Stimulated activated CD4-positive, alpha-beta T cell treated with anti-CD3 and anti-CD28 coated beads, Interleukin-15, amount 100 ng/mL, for 48 hours (primary cell): ENCODE measurements around the gene HOOK2.
A peak's percentile ranks its signal among the peaks of the same experiment; 100 is the strongest.
"Not testable (repeated sequence)": the region's sequence is repeated elsewhere in the genome, so short reads cannot be mapped to it uniquely, and the experiment has no call there.

ENCODE experiments used
- DNase-seq, 2 donors: peaks; one replicate each; pipeline ENCODE4 v3.0.0-alpha.2; 2020; ENCODE audit warnings: low read depth in 2 of 2

The HOOK2 gene, protein sequence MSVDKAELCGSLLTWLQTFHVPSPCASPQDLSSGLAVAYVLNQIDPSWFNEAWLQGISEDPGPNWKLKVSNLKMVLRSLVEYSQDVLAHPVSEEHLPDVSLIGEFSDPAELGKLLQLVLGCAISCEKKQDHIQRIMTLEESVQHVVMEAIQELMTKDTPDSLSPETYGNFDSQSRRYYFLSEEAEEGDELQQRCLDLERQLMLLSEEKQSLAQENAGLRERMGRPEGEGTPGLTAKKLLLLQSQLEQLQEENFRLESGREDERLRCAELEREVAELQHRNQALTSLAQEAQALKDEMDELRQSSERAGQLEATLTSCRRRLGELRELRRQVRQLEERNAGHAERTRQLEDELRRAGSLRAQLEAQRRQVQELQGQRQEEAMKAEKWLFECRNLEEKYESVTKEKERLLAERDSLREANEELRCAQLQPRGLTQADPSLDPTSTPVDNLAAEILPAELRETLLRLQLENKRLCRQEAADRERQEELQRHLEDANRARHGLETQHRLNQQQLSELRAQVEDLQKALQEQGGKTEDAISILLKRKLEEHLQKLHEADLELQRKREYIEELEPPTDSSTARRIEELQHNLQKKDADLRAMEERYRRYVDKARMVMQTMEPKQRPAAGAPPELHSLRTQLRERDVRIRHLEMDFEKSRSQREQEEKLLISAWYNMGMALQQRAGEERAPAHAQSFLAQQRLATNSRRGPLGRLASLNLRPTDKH

GRCh38 chr19:12774588-12775555 lies at the start of gene HOOK2:
TSS of gene HOOK2 (minus strand) at chr19:12775552. CDS start at chr19:12775449, 103 bp downstream.
- no peak for DNase-seq

GRCh38 chr19:12821761-12822160 lies 46.4 kb upstream of the HOOK2 start:
- no peak for DNase-seq

- not testable (repeated sequence) for DNase-seq
These were observed 42.5 kb upstream of the HOOK2 start for GRCh38 chr19:12817810-12818209.

DNA sequence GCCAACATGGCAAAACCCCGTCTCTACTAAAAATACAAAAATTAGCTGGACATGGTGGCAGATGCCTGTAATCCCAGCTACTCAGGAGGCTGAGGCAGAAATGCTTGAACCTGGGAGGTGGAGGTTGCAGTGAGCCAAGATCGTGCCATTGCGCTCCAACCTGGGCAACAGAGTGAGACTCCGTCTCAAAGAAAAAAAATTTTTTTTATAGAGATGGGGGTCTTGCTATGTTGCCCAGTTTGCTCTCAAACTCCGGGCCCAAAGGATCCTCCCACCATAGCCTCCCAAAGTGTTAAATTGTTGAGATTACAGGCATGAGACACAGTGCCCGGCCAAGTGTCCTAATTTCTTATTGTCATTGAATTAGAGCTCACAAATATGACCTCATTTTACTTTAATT lies 41.8 kb upstream of the HOOK2 start:
- DNase-seq, result not testable (repeated sequence)

DNA sequence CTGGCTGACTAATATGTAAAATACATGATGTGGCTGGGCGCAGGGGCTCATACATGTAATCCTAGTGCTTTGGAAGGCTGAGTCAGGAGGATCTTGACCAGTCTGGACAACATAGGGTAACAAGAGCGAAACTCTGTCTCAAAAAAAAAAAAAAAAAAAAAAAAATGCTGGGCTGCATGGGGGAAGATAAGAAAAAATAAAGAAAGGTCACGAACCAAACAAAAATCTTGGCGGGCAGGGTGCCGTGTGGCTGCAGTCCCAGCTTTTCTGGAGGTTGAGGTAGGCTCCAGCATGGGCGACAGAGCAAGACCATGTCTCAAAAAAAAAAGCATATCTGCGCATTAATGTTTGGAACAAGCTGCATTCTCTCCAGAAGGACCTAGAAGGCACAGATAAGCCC lies 39.7 kb upstream of the HOOK2 start:
- no peak for DNase-seq

DNA sequence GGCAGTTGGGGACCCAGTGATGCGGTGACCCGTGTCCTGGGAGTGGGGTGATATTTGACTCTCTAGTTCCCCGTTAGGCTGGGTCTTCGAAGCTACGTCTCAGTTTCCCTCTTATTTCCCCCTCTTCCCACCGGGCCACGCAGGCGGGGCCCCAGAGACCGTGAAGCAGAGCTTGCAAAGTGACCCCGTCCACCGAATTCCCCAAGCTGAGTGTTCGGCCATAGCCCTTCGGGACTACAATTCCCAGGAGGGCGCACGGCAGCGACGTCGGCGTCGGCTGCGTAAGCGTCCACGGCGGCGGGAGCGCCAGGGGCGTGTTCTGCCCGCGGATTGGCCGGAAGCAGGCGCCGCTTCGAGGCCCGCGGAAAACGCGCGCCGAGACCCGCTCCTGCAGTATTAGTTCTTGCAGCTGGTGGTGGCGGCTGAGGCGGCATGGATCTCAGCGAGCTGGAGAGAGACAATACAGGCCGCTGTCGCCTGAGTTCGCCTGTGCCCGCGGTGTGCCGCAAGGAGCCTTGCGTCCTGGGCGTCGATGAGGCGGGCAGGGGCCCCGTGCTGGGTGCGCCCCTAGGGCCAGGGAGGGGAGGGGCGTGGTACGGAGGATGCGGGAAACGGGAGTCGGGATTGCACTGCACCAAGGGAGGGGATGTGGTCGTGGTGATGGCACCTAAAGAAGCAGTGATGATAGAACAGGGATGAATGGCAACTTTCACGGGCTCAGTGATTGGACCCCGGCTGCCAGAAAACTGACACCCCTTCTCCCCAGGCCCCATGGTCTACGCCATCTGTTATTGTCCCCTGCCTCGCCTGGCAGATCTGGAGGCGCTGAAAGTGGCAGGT lies 31.1 kb upstream of the HOOK2 start, which contains the start of gene RNASEH2A:
TSS of gene RNASEH2A (plus strand) at position 343 of the 840 bp plus-strand sequence. CDS start at position 433, 90 bp downstream.
- DNase-seq, result peak; percentile 81 to 89

- no peak for DNase-seq
These were observed 28.7 kb upstream of the HOOK2 start for GRCh38 chr19:12804051-12804450.

- no peak for DNase-seq
These were observed 27.1 kb upstream of the HOOK2 start for GRCh38 chr19:12802267-12803106.

DNA sequence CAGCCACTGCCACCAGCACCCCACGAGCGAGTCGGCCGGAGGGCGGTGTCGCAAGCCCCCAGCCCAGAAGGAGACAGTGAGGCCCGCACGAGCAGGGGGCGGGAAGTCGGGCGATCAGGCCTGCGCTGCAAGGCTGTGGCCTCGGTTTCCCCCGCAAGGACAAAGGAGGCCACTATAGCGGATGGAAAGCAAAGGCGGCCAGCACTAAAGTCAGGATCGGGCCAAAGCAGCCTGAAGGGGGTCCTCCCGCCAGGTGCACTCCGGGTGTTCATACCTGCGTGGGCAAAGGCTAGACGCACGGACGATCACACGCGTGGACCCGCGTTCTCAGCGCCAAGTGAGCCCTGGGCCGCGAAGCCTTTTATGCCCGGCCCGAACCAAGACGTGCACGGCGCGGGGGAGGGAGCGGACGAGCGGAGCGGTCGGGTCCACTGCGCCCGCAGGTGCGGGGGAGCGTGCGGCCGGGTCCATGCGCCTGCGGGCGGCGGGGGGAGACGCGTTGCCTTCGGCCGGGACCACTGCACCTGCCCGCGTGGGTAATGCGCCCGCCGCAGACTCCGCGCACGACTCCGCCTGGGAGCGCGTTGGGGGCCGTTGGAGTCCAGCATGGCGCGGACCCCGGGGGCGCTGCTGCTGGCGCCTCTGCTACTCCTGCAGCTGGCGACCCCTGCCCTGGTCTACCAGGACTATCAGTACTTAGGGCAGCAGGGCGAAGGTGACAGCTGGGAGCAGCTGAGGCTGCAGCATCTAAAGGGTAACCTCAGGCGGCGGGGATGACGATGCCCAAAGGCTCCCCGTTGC lies 26.3 kb upstream of the HOOK2 start, which contains the start of the genes PRDX2 and THSD8:
TSS of gene PRDX2 (minus strand) at position 335 of the 801 bp plus-strand sequence. CDS start 539 bp downstream, outside the sequence.
TSS of gene THSD8 (plus strand) at position 604 of the 801 bp plus-strand sequence. CDS start at position 607, 3 bp downstream.
- DNase-seq, result peak; percentile 64 to 74

- DNase-seq, result no peak
These were observed 25.6 kb upstream of the HOOK2 start for GRCh38 chr19:12800923-12801465.

DNA sequence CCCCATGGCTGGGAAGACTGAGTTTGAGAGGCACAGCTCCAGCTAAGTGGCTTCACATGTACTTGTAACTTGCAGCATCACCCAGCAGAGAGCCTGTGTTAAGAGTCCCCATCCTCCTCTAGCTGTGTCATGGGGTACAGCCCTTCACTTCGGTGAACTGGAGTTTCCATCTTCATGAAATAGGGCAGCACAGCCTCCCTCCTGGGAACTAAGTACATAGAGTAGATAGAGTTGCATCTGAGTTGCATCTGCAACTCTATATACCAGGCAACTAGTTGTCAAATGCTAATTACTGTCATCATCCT lies 25.1 kb upstream of the HOOK2 start:
- no peak for DNase-seq

GRCh38 chr19:12799742-12800465 lies 24.6 kb upstream of the HOOK2 start:
- DNase-seq, result no peak

DNA sequence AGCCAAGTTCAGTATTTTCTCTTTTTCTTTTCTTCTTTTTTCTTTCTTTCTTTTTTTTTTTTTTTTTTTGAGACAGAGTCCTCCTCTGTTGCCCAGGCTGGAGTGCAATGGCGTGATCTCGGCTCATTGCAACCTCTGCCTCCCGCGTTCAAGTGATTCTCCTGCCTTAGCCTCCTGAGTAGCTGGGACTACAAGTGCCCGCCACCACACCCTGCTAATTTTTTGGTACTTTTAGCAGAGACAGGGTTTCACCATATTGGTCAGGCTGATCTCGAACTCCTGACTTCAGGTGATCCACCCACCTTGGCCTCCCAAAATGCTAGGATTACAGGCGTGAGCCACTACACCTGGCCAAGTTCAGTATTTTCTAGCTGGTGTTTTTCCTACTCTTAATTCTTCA lies 22.3 kb upstream of the HOOK2 start:
- not testable (repeated sequence) for DNase-seq

- no peak for DNase-seq
These were observed 21.8 kb upstream of the HOOK2 start for GRCh38 chr19:12797141-12797587.

GRCh38 chr19:12796146-12797071 lies 21.1 kb upstream of the HOOK2 start:
- DNase-seq, result peak; percentile 63 to 70

DNA sequence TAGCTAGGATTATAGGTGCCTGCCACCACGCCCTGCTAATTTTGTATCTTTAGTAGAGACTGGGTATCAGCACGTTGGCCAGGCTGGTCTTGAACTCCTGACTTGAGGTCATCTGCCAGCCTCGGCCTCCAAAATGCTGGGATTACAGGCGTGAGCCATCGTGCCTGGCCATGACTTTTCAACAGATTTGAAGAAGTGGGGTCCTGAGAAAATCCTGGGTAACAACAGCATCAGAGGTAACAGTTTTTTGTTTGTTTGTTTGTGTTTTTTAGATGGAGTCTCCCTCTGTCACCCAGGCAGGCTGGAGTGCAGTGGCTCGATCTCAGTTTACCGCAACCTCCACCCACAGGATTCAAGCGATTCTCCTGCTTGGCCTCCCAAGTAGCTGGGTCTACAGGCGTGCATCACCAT lies 19.6 kb upstream of the HOOK2 start:
- DNase-seq, result no peak
